Measurements from ENCODE around the gene SYNPO2L. TPM values are rescaled to one million over a fixed set of nuclear protein-coding genes. Genes with fewer than 3 reads are reported as not detected.
"Not testable (repeated sequence)": the region's sequence is repeated elsewhere in the genome, so short reads cannot be mapped to it uniquely, and the experiment has no call there.

SYNPO2L gene, protein sequence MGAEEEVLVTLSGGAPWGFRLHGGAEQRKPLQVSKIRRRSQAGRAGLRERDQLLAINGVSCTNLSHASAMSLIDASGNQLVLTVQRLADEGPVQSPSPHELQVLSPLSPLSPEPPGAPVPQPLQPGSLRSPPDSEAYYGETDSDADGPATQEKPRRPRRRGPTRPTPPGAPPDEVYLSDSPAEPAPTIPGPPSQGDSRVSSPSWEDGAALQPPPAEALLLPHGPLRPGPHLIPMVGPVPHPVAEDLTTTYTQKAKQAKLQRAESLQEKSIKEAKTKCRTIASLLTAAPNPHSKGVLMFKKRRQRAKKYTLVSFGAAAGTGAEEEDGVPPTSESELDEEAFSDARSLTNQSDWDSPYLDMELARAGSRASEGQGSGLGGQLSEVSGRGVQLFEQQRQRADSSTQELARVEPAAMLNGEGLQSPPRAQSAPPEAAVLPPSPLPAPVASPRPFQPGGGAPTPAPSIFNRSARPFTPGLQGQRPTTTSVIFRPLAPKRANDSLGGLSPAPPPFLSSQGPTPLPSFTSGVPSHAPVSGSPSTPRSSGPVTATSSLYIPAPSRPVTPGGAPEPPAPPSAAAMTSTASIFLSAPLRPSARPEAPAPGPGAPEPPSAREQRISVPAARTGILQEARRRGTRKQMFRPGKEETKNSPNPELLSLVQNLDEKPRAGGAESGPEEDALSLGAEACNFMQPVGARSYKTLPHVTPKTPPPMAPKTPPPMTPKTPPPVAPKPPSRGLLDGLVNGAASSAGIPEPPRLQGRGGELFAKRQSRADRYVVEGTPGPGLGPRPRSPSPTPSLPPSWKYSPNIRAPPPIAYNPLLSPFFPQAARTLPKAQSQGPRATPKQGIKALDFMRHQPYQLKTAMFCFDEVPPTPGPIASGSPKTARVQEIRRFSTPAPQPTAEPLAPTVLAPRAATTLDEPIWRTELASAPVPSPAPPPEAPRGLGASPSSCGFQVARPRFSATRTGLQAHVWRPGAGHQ
- total RNA-seq: 0.09 TPM
- 0.21 TPM for polyA plus RNA-seq
- long read RNA-seq, donor 1: 0 reads
- long read RNA-seq, donor 2: 0 reads
- long read RNA-seq, donor 3: 0 reads
- long read RNA-seq, donor 4: 0 reads
- long read RNA-seq, donor 5: 0 reads
- long read RNA-seq, donor 6, full-length matches to known transcripts: 1 of 1 reads
- long read RNA-seq, donor 6, partial matches to known transcripts: 0 of 1 reads
- long read RNA-seq, donor 6, other reads (novel, unspliced or antisense): 0 of 1 reads
- long read RNA-seq, donor 7: 0 reads
- long read RNA-seq, donor 8: 0 reads
- long read RNA-seq, donor 9: 0 reads
- long read RNA-seq, donor 10: 0 reads

- no peaks in the 10 kb centered on the region for H3K9me3 ChIP-seq (ENCODE audit: control insufficient read depth in 2 of 2, insufficient read depth in 1 of 2, low read length in 1 of 2)
- no peak within 1 kb of the TSS for H3K4me3 ChIP-seq (ENCODE audit: low read length in 2 of 2)
- 85% methylated on average over 5 of the region's 5 CpGs for WGBS
- H3K27ac ChIP-seq (ENCODE audit: low read depth in 1 of 2, low read length in 1 of 2): no peak within 1 kb of the TSS
- no peaks in the 10 kb centered on the region for H3K27me3 ChIP-seq (ENCODE audit: control insufficient read depth in 2 of 2, insufficient read depth in 1 of 2, low read length in 1 of 2)
- no peaks in the 10 kb centered on the region for H3K36me3 ChIP-seq (ENCODE audit: control insufficient read depth in 2 of 2, insufficient read depth in 2 of 2, low read length in 1 of 2)
- peaks cover 2 to 17% of the 10 kb centered on the region in 2 donors for H3K4me1 ChIP-seq (ENCODE audit: control insufficient read depth in 2 of 2, insufficient read depth in 2 of 2, low read length in 2 of 2)
- no peak for DNase-seq (ENCODE audit: low read depth in 6 of 9, low spot score in 9 of 9)
Measured at GRCh38 chr10:73655990-73656298, at the start of gene SYNPO2L. Gene SYNPO2L (minus strand): TSS chr10:73656029. CDS start chr10:73655922, 107 bp downstream.

DNA sequence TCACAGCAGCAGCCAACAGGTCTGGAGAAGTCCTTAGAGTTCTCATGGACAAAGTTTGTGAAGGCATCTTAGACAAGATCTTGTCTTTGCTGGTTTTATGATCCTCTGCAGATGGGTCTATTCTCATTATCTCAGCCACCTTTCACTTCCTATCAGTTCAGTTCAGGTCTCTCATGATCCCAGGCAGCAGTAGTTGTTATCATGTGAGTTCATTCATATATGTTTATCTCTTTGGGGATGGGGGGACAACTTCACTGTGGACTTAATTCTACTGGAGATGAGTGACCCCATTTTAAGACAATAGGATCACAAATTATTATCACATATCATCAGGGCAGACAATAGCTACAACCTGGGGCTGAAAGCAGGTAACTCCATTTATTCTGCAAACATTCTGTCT, 48.1 kb upstream of the SYNPO2L start:
- H3K27ac ChIP-seq (ENCODE audit: low read depth in 1 of 2, low read length in 1 of 2): not testable (repeated sequence)

GRCh38 chr10:73698819-73699218, 43.0 kb upstream of the SYNPO2L start:
- not testable (repeated sequence) for H3K36me3 ChIP-seq (ENCODE audit: control insufficient read depth in 2 of 2, insufficient read depth in 2 of 2, low read length in 1 of 2); H3K9me3 ChIP-seq (ENCODE audit: control insufficient read depth in 2 of 2, insufficient read depth in 1 of 2, low read length in 1 of 2); H3K4me3 ChIP-seq (ENCODE audit: low read length in 2 of 2); DNase-seq (ENCODE audit: low read depth in 6 of 9, low spot score in 9 of 9); H3K27me3 ChIP-seq (ENCODE audit: control insufficient read depth in 2 of 2, insufficient read depth in 1 of 2, low read length in 1 of 2); H3K27ac ChIP-seq (ENCODE audit: low read depth in 1 of 2, low read length in 1 of 2); H3K4me1 ChIP-seq (ENCODE audit: control insufficient read depth in 2 of 2, insufficient read depth in 2 of 2, low read length in 2 of 2)
- 99% methylated on average over 2 of the region's 2 CpGs for WGBS

More for the DNA sequence above, 48.1 kb upstream of the SYNPO2L start:
- H3K27me3 ChIP-seq (ENCODE audit: control insufficient read depth in 2 of 2, insufficient read depth in 1 of 2, low read length in 1 of 2); H3K4me3 ChIP-seq (ENCODE audit: low read length in 2 of 2); H3K9me3 ChIP-seq (ENCODE audit: control insufficient read depth in 2 of 2, insufficient read depth in 1 of 2, low read length in 1 of 2); H3K36me3 ChIP-seq (ENCODE audit: control insufficient read depth in 2 of 2, insufficient read depth in 2 of 2, low read length in 1 of 2); H3K4me1 ChIP-seq (ENCODE audit: control insufficient read depth in 2 of 2, insufficient read depth in 2 of 2, low read length in 2 of 2); DNase-seq (ENCODE audit: low read depth in 6 of 9, low spot score in 9 of 9): not testable (repeated sequence)

GRCh38 chr10:73697675-73698159, 41.9 kb upstream of the SYNPO2L start, which contains the start of gene AGAP5:
Gene AGAP5 (minus strand): TSS chr10:73698109. CDS start chr10:73697755, 354 bp downstream.
- not testable (repeated sequence) for H3K4me1 ChIP-seq (ENCODE audit: control insufficient read depth in 2 of 2, insufficient read depth in 2 of 2, low read length in 2 of 2); H3K36me3 ChIP-seq (ENCODE audit: control insufficient read depth in 2 of 2, insufficient read depth in 2 of 2, low read length in 1 of 2); H3K4me3 ChIP-seq (ENCODE audit: low read length in 2 of 2); H3K27me3 ChIP-seq (ENCODE audit: control insufficient read depth in 2 of 2, insufficient read depth in 1 of 2, low read length in 1 of 2); DNase-seq (ENCODE audit: low read depth in 6 of 9, low spot score in 9 of 9); H3K27ac ChIP-seq (ENCODE audit: low read depth in 1 of 2, low read length in 1 of 2); H3K9me3 ChIP-seq (ENCODE audit: control insufficient read depth in 2 of 2, insufficient read depth in 1 of 2, low read length in 1 of 2)
- WGBS: 98% methylated on average over 16 of the region's 16 CpGs

- not testable (repeated sequence) for H3K36me3 ChIP-seq (ENCODE audit: control insufficient read depth in 2 of 2, insufficient read depth in 2 of 2, low read length in 1 of 2); H3K27ac ChIP-seq (ENCODE audit: low read depth in 1 of 2, low read length in 1 of 2); H3K27me3 ChIP-seq (ENCODE audit: control insufficient read depth in 2 of 2, insufficient read depth in 1 of 2, low read length in 1 of 2)
Measured at GRCh38 chr10:73695302-73695701, 39.5 kb upstream of the SYNPO2L start.

GRCh38 chr10:73690755-73691154, 34.9 kb upstream of the SYNPO2L start:
- H3K4me3 ChIP-seq (ENCODE audit: low read length in 2 of 2); H3K9me3 ChIP-seq (ENCODE audit: control insufficient read depth in 2 of 2, insufficient read depth in 1 of 2, low read length in 1 of 2); H3K4me1 ChIP-seq (ENCODE audit: control insufficient read depth in 2 of 2, insufficient read depth in 2 of 2, low read length in 2 of 2); H3K27ac ChIP-seq (ENCODE audit: low read depth in 1 of 2, low read length in 1 of 2); H3K27me3 ChIP-seq (ENCODE audit: control insufficient read depth in 2 of 2, insufficient read depth in 1 of 2, low read length in 1 of 2); DNase-seq (ENCODE audit: low read depth in 6 of 9, low spot score in 9 of 9); H3K36me3 ChIP-seq (ENCODE audit: control insufficient read depth in 2 of 2, insufficient read depth in 2 of 2, low read length in 1 of 2): not testable (repeated sequence)
- 97% methylated on average over 6 of the region's 6 CpGs for WGBS

More at GRCh38 chr10:73695302-73695701, 39.5 kb upstream of the SYNPO2L start:
- DNase-seq (ENCODE audit: low read depth in 6 of 9, low spot score in 9 of 9); H3K4me1 ChIP-seq (ENCODE audit: control insufficient read depth in 2 of 2, insufficient read depth in 2 of 2, low read length in 2 of 2); H3K9me3 ChIP-seq (ENCODE audit: control insufficient read depth in 2 of 2, insufficient read depth in 1 of 2, low read length in 1 of 2); H3K4me3 ChIP-seq (ENCODE audit: low read length in 2 of 2): not testable (repeated sequence)

DNA sequence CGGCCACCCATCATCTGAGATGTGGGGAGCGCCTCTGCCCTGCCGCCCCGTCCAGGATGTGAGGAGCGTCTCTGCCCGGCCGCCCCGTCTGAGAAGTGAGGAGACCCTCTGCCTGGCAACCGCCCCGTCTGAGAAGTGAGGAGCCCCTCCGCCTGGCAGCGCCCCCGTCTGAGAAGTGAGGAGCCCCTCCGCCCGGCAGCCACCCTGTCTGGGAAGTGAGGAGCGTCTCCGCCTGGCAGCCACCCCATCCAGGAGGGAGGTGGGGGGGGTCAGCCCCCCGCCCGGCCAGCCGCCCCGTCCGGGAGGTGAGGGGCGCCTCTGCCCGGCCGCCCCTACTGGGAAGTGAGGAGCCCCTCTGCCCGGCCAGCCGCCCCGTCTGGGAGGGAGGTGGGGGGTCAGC, 33.8 kb upstream of the SYNPO2L start:
- WGBS: over 99% methylated on average over 26 of the region's 28 CpGs
- not testable (repeated sequence) for H3K36me3 ChIP-seq (ENCODE audit: control insufficient read depth in 2 of 2, insufficient read depth in 2 of 2, low read length in 1 of 2); H3K27me3 ChIP-seq (ENCODE audit: control insufficient read depth in 2 of 2, insufficient read depth in 1 of 2, low read length in 1 of 2); DNase-seq (ENCODE audit: low read depth in 6 of 9, low spot score in 9 of 9); H3K4me3 ChIP-seq (ENCODE audit: low read length in 2 of 2); H3K9me3 ChIP-seq (ENCODE audit: control insufficient read depth in 2 of 2, insufficient read depth in 1 of 2, low read length in 1 of 2); H3K4me1 ChIP-seq (ENCODE audit: control insufficient read depth in 2 of 2, insufficient read depth in 2 of 2, low read length in 2 of 2); H3K27ac ChIP-seq (ENCODE audit: low read depth in 1 of 2, low read length in 1 of 2)

- H3K27me3 ChIP-seq (ENCODE audit: control insufficient read depth in 2 of 2, insufficient read depth in 1 of 2, low read length in 1 of 2); H3K9me3 ChIP-seq (ENCODE audit: control insufficient read depth in 2 of 2, insufficient read depth in 1 of 2, low read length in 1 of 2); DNase-seq (ENCODE audit: low read depth in 6 of 9, low spot score in 9 of 9); H3K4me3 ChIP-seq (ENCODE audit: low read length in 2 of 2); H3K36me3 ChIP-seq (ENCODE audit: control insufficient read depth in 2 of 2, insufficient read depth in 2 of 2, low read length in 1 of 2); H3K4me1 ChIP-seq (ENCODE audit: control insufficient read depth in 2 of 2, insufficient read depth in 2 of 2, low read length in 2 of 2); H3K27ac ChIP-seq (ENCODE audit: low read depth in 1 of 2, low read length in 1 of 2): not testable (repeated sequence)
- WGBS: 99% methylated on average over 1 of the region's 1 CpG
Measured at GRCh38 chr10:73687641-73688040, 31.8 kb upstream of the SYNPO2L start.
